Femur (tissue), 1 donor: ENCODE measurements around the gene PPP1R9B.

Source experiments
- DNase-seq: peaks from one replicate; pipeline ENCODE4 v3.0.0-alpha.2; 2017

Gene PPP1R9B

DNA sequence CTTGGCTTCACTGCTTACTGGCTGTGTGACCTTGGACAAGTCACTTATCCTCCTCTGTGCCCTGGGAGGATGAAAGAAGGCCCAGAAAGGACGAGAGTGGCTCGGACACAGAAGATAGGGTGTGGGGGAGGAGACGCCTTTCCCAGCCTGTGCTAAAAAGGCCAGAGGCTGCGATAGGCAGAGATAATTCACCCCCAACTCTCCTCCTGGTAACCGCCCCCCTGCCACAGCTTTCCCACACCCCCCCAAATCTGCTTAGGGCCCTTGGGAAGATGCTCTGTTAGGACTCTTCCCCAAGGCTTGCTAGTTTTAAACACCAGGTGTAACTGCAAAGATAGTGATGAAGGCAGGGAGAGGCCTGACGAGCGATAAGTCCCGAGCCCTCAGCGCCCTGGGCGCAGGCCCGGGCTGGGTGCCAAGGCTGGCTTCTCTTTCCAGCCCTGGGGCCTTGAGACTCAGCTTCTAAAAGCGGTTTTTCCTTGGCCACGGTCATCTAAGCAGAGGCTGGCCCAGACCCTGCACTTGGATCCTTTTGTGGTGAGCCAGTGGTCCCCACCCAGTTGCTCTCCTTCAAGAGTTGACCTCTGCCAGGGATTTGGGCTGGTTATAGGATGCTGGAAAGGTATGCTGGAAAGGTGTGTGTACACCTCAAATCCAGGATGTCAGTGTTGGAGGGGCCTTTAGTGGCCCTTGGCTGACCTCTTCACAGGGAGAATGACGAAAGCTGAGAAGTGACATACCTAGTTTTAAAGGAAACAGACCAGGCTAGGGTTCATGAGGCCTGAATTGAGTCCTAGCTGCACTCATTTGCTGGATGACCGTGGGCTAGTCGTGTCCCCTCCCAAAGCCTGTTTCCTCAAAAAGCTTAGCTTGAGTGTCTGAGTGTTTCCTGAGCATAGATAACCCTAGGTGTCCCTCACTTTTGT lies 3.4 kb upstream of the PPP1R9B start:
- DNase-seq, result peak; percentile 75

DNA sequence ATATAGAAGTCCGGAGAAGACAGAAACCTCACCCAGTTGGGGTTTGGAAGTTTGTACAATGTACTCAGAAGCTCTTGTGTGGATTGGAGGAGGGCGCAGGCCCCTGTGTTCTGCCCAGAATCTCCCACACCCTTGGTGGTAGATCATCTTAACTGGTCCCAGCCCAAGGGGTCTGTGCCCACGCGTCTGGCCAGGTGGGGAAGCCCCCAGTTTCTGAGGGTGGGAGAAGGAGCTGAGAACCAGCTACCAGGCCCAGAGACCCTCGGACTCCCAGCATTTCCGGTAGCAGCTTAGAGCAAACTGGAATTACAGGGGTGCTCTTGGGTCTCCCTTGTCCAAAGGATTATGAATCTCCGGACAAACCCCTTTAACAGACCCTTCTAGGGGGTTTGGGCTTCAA lies 2.3 kb upstream of the PPP1R9B start:
- DNase-seq, result no peak

DNA sequence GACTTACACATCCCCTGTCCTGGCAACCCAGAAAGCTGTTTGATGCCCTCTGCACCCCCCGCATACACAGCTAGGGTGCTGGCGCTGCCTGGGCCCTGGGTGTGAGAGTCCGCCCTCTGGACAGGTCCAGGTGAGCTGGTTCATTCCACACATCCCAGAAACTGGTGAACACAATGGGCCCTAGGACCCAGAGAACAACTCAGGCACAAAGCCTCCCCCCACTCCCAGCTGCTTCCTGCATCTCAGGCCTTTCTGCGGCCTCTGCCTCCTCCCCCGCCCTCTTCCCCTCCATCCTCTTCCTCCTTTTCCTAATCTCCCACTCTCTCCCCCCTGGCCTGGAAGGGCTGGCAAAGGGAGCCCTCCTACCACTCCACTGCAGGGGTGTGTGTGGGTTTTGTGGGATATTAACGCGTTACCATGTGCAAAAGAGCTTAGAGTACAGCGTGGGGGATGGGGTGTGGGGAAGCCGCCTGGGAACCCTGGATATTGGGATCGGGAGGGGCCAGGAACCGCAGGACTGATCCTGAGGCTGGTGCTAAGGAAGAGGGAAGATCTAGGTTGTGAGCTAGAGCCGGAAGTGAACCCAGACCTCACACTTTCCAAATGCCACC lies 1.6 kb upstream of the PPP1R9B start:
- peak; percentile 92 for DNase-seq

DNA sequence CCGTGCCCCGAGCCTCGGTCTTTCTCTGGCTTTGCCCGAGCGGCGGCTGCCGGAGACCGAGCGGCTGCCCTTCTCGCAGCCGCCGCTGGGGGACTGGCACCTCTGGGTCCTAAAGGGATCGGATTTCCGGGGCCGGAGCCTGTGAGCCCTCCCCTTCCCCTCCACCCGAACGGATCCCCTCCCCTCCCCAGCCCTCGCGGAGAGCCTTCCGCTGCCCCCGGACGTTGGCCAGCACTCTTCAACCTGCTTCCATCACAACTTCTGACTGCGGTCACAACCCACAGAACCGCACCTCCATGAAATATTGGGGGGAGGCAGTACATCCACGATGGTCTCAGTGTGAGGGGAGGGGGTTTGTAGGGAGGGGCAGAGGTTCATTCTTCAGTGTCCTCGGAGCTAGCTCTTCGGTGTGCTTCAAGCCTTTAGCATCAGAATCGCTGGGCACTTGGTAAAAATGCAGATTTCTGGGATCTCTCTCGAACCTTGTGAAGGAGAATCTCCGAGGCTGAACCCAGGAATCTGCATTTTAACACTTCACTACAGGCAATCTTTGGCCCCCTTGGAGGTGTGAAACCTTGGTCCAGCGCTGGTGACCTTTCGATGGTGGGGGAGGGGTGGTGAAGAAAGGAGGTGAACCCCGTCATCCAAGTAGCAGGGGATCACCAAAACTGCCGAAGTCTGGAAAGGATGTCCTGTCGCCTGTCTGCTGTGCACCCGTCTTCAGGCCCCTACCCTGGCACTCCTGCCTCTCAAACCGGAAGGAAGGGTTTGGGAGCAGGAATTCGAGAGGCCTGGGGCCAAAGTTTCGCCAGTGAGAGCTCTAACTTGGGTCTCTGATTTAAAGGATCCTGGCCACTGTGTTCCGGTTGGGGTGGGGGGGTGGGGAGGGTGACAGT lies 812 bp upstream of the PPP1R9B start:
- peak; percentile 95 for DNase-seq

DNA sequence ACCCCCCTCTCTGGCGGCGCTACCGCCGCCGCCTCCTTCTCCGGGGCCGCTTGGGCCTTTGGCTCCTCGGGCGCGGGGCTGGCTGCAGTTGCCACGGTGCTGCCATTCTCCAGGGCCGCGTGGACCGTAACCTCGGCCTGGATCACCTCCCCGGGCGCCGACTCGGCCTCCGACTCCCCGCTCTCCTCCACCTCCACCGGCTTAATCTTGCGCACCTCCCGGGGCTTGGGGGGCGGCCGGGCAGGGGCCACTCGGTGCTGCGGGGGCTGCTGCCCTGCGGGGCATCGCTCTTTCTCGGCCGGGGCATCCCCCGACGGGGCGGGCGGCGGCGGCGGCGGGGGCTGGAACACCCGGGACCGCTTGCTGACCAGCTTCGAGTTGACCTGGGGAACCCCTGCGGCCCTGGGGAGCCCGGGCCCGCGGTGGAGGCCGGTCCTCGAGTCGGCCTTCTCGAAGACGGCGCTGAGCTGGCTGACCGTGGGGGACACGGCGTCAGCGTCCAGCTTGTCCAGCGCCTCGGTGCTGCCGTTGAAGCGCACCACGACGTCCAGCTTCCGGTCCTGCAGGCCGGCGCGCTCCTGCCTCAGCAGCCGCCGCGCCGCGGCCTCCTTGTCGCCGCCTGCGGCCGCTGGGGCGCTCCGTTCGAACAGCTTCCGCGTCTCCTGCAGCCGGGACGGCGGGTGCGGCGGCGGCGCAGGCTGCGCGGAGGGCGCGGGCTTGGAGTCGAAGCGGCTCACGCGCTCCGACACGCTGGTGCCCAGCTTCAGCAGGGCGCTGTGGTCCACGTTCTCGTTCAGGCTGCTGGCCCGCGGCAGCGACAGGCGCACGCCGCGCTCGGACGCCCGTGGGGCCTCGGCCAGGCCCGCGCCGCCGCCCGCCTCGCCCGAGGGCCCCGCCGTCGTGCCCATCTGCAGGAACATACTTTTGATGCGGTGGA lies 792 bp downstream of the PPP1R9B start:
- peak; percentile 50 for DNase-seq

DNA sequence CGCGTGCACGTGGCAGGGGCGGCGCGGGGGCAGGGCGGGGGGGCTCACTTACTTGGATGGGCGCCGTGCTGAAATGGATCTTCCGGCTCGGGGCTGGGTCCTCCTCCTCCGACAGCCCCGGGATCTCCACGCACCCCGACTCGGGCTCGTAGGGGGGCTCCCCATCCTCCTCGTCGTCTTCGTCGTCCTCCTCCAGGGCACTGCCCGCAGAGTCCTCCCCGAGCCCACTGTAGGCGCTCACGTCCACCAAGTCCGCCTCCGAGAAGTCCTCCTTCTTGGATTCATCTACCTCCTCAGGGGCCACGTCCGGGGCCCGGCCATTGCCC lies 1.4 kb downstream of the PPP1R9B start:
- no peak for DNase-seq

DNA sequence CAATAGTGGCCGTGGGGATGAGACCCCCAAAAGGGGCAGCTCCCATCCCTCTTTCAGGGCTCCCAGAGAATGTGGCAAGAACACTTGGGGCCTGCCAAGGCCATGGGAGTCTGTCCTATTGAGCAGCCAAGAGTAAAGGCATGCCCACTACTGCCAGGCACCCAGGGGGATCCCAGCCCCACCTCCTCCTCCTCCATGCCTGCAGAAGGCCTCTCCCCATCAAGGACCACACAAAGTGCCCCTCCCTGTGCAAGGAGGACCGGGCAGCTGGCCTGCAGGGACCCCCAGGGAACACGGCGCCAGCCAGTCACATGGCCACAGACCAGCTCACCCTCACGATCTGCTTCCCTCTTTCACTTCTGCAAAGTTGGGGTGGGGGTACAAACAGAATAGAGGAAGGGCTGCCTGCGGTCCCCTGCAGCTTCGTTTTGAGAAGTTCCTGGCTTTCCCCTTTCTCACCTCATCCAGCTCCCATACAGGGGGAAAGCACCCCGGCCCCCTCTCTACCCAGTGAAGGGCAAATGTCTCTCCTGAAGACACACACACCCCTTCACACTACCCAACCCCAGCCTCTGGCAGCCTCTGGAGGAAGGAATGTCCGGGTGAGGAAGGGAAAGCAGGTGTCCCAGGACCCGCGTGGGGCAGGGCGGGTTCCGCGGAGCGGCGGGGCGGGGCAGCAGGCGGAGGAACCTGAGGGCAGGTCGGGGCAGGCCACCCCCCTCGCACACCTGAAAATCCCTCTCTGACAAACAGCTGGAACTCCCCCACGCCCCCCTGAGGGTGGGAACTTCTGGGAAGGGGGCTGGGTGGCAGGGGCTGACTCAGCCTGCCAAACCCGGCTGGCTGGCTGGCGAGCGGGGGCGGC lies 2.0 kb downstream of the PPP1R9B start:
- peak; percentile 78 for DNase-seq

DNA sequence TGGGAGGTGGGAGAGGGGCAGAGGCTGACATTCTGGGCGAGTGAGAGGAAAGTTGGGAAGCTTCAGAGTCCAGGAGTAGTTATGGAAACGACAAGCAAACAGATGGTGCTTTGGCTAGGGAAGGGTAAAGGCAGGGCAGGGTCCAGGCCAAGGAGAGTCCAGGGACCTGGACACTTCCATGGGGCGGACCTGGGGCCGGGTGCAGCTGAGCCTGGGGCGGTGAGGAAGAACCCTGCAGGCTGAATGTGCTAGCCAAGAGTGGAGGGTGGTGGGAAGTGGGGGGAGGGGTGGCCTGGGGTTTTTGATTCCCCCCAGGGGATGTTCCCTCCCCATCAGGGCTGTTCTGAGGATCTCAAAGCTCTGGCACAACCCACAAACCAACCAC lies 2.6 kb downstream of the PPP1R9B start:
- peak; percentile 71 for DNase-seq

DNA sequence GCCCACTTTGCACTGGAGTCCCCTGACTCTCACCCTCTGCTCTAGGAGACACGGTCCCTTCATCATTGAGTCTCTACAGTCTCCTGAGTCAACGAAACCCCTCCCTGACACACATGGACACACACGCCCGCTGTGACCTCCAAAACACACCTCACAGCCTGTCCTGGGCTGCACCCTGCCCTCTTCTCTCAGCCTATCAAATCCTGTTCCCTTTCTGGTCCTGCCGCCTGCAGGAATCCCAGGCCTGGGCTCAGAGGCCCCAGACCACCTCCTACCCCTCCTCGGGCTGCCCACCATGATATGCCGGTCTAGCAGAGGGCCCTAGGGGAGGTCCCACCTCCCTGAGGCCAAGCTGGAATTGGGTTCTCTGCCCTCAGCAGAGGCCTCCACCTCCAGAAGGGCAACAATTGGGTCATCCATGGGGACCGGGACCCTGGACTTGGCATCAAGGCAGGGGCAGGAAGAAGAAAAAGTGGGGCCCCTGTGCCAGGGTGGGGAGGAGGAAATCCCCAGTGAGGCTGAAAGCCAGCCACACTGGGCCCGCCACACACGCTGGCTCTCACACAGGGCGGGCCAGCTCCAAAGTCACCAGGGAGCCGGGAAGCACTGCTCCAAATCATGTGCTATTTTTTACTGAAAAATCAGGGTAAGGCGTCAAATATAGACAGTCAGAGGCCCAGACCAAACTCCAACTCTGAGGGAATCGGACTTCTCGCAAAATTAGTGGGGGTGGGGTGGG lies 3.4 kb downstream of the PPP1R9B start:
- DNase-seq, result peak; percentile 36

DNA sequence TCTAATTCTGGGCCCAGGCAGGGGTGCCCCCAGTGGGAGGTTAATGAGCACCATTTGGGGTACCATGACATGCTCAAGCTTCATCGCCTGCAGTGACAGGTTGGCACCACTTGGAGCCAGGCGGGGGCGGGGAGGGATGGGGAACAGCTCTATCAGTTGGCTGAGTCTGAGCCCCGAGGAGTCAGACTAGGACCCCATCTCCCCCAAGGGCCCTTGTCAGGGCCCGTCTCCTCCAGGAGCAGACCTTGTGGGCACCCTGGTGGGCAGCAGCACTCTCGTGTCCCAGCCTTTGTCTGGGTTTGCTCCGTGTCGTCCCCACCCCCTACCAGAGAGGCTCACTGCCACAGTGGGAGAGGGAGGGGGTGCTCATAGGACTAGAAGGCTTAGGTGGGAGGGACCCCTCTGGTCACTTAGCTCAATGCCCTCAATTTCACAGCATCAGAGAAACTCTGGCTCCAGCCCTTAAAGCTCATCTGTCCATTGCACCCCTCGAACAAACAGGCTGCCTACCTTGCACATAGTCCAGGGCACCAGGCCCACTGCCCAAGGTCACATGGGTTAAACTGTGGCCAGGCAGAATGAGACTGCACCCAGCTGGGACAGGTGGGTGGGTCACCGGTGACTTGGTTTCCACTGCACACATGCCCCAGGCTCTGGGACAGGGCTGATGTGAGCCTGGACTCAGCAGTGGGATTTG lies 4.1 kb downstream of the PPP1R9B start:
- peak; percentile 24 for DNase-seq

DNA sequence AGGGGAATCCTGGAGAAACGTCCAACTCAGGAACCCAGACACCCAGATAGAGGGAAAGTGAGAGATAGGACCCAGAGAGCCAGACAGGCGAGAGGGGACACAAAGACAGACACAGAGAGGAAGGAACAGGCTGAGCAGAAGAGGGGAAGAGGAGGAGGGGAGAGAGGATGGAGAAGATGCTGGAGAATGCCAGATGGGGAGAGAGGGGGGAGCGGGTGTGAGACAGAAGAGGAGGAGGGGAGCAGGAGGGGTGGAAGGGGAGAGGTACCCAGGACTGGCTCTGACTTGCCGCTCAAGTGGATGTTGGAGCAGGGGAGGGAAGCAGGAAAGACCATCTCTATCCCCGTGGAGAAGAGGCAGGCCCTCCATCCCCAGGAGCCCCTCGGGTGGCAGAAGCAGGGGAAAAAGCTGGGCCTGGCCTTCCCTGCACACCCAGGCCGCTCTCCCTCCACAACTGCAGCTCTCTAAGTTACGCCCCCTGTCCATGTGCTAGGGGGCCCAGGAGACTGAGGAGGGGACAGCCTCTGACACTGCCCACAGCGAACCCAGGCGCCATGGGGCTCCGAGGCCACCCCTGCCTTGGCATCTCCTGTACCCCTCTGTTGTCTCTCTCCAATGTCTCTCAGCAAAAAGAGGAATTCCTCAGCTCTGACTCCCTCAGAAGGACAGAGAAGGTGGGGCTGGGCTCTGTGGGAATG lies 4.8 kb downstream of the PPP1R9B start:
- no peak for DNase-seq

DNA sequence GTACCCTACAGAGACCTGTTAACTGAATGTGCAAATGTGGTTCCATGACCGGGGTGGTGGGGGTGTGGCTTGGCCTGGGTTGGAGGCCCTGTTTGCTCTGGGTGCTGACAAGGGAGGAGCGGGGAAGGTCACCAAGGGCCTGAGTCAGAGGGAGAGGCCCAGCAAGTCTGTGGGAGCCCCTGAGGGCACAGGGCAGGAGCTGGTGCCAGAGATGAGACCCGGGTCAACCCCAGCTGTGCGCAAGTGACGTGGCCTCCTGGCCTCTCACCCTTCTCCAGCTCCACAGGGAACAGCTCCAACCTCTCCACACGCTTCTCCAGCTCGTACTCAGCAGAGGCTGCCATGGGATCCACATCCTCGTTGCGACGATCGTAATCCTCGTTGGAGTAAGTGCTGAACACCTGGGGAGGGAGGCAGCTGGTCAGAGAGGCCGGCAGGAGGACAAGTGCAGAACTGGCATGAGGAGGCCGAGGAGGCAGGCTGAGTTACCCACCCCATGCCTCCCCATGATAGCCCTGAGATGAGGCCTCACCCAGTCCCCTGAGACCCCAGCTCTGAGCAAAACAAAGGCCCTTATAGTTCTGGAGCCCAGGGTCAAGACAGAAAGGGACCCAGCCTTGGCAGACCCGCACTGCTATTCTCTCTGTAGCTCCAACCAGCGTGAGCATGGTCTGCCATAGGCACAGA lies 5.5 kb downstream of the PPP1R9B start:
- peak; percentile 23 for DNase-seq

DNA sequence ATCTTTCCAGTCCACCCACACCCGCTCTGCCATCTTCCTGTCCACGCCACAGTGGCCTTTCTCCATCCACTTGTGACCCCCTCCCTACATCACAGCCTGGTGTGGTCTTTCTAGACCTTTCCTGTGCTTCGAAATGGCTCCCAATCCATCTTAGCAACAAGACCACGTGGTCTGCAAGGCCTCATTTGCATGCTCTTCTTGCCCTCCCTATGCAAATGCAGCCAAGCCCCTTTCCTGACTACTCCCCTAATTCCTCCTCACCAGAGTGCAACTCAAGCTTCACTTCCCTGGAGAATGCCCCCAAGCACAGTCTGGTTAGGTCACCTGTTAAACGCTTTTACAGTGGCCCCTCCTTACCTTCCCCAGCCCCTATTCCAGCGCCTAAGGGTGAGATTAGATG lies 6.1 kb downstream of the PPP1R9B start:
- no peak for DNase-seq

DNA sequence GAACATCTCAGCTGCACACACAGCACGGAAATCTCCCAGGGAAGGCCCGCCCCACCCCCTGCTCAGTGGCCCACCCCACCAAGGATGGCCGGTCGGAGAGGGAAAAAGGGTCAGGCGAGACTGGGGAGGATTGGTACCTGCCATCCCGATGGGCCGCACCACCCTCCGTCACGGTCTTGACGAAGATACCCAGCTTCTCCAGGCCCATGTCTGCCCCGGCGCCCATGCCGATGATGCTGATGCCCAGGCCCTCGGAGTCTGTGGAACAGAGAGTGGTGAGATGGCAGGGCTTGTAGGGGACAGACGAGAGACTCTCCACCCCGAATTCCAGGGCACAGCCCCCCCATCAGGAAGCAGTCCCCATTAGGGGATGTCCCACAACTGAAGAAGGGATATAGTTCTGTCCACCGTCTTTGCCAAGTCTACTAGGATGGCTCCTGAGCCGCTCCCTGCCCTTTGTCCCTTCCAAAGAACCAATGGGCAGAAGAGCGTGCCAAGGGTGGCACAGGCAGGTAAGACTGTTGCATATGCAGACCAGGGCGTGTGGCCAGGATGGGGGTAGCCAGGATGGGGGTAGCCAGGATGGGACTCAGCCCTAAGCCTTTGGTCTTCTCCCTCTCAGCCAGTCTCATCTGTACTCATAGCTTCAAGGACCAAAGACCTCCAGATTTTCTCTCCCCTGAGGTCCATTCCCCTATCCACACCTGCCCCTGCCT lies 6.9 kb downstream of the PPP1R9B start:
- no peak for DNase-seq

DNA sequence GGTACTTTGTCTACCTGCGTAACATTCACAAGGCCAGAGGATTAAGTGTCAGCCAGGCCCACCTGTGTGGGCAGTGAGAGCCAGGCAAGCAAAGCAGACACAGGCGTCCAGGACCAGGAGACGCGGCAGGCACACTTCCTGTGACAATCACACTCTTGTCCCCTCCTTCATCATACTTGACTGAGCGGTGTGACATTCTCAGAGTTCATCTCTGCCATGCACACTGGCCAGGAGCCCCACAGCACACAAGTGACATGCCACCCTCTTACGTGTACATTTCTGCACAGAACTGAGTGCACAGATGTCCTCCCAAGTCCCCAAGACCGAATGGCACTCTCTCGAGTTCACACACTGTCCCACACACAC lies 8.7 kb downstream of the PPP1R9B start:
- no peak for DNase-seq

DNA sequence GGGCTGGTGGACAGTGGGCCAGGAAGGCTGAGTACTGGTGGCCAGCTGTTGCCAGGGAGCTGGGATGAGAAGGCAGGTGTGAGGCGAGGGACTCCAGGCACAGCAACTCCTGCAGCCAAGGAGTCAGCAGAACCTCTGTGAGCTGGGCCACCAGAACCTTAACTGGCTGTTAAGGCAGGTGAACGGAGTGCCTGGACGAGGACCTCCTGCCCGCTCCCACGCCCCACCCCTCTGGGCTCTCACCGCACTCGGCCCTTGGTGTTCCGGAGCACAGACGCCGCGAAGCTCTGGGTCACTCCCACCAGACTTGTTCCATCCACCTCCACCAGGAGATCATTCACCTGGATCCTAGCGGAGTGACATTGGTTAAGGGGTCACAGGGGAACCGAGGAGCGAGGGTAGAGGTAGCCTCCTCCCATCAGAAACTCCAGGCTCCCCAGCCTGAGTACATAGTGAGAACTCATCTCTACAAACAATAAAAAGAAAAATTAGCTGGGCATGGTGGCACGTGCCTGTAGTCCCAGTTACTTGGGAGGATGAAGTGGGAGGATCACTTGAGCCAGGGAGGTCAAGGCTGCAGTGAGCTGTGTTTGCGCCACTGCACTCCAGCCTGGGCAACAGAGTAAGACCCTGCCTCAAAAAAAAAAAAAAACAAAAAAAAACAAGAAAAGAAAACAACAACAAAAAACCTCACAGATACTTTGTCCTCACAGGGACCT lies 9.3 kb downstream of the PPP1R9B start:
- no peak for DNase-seq
